MG63 (cell line): ENCODE data around the gene PMS2. TPM values are rescaled to one million over a fixed set of nuclear protein-coding genes. Genes with fewer than 3 reads are reported as not detected.
"Not testable (repeated sequence)": the region's sequence is repeated elsewhere in the genome, so short reads cannot be mapped to it uniquely, and the experiment has no call there.

Experiments
- DNase-seq: peaks from one replicate; pipeline ENCODE4 v3.0.0-alpha.2; 2020
- H3K27me3 ChIP-seq: fragments of 250-450 bp; sonication (Bioruptor Pico); 2 replicates; pipeline ENCODE4 v1.5.1; 2020; ENCODE audit warnings: mild to moderate bottlenecking, moderate library complexity
- H3K36me3 ChIP-seq: fragments of 250-450 bp; sonication (Bioruptor Pico); 2 replicates; pipeline ENCODE4 v1.5.1; 2020; ENCODE audit warnings: mild to moderate bottlenecking, moderate library complexity
- H3K4me3 ChIP-seq: fragments of 250-450 bp; sonication (Bioruptor Pico); 2 replicates; pipeline ENCODE4 v1.5.1; 2020; ENCODE audit warnings: mild to moderate bottlenecking, moderate library complexity
- H3K9me3 ChIP-seq: fragments of 250-450 bp; sonication (Bioruptor Pico); 2 replicates; pipeline ENCODE4 v1.5.1; 2020; ENCODE audit warnings: mild to moderate bottlenecking, moderate library complexity
- total RNA-seq: library from RNA; depleted of rRNA; stranded (reverse); fragments of >200 nt; shearing (Covaris generic); gene quantifications from 2 replicates; pipeline ENCODE4 v1.2.3, GENCODE V29; 2014; ENCODE audit warnings: low replicate concordance; rRNA removed

The PMS2 gene, protein sequence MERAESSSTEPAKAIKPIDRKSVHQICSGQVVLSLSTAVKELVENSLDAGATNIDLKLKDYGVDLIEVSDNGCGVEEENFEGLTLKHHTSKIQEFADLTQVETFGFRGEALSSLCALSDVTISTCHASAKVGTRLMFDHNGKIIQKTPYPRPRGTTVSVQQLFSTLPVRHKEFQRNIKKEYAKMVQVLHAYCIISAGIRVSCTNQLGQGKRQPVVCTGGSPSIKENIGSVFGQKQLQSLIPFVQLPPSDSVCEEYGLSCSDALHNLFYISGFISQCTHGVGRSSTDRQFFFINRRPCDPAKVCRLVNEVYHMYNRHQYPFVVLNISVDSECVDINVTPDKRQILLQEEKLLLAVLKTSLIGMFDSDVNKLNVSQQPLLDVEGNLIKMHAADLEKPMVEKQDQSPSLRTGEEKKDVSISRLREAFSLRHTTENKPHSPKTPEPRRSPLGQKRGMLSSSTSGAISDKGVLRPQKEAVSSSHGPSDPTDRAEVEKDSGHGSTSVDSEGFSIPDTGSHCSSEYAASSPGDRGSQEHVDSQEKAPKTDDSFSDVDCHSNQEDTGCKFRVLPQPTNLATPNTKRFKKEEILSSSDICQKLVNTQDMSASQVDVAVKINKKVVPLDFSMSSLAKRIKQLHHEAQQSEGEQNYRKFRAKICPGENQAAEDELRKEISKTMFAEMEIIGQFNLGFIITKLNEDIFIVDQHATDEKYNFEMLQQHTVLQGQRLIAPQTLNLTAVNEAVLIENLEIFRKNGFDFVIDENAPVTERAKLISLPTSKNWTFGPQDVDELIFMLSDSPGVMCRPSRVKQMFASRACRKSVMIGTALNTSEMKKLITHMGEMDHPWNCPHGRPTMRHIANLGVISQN
- 11.9 and 16.5 TPM in 2 replicates for total RNA-seq

DNA sequence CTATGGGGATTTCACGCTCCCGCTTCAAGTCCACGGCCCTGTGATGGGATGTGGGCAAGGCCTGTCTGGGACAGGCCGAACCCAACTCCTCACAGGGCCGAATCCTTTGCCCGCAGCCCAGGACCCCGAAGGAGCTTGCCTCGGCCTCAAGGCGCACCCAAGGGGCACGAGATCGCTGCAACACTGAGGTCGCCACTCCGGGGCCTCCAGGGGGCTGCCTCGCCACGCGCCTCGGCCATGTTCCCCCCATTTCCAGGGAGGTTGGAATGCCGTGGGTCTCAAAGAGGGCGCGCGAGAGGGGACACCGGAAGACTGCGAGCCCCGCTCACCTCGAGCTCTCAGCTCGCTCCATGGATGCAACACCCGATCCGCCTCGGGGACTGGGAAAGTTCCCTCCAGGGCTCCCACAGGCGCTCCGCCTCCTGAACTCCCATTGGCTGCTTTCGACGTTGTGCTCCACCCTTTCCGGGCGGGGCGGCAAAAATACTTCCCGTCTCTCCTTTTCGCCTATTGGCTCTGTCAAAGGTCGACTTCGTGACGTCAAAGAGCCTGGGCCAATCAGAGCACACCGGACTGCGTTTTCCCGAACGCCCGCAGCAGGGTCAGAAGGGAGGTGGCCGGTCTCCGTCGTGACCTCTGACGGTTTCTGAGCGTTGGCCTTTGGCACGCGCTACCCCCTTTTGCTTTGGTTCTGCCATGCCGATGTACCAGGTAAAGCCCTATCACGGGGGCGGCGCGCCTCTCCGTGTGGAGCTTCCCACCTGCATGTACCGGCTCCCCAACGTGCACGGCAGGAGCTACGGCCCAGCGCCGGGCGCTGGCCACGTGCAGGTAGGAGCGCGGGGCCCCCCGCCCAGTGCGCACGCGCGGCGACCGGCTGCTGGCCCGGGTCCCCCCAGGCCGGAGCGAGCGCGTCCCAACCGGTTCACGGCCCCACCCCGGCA, at the start of gene PMS2, which contains the start of gene AIMP2:
Gene PMS2 (minus strand): TSS at position 382 of the 944 bp plus-strand sequence. CDS start 30 bp downstream, at position 352.
Gene AIMP2 (plus strand): TSS at position 605 of the 944 bp plus-strand sequence. CDS start 92 bp downstream, at position 697.
- peak within 1 kb of the TSS; percentile 79 for H3K4me3 ChIP-seq
- peak; percentile 99 for DNase-seq
- no peaks in the 10 kb centered on the region for H3K27me3 ChIP-seq
- no peaks in the 10 kb centered on the region for H3K9me3 ChIP-seq
- H3K36me3 ChIP-seq: peaks cover 27% of the 10 kb centered on the region

DNA sequence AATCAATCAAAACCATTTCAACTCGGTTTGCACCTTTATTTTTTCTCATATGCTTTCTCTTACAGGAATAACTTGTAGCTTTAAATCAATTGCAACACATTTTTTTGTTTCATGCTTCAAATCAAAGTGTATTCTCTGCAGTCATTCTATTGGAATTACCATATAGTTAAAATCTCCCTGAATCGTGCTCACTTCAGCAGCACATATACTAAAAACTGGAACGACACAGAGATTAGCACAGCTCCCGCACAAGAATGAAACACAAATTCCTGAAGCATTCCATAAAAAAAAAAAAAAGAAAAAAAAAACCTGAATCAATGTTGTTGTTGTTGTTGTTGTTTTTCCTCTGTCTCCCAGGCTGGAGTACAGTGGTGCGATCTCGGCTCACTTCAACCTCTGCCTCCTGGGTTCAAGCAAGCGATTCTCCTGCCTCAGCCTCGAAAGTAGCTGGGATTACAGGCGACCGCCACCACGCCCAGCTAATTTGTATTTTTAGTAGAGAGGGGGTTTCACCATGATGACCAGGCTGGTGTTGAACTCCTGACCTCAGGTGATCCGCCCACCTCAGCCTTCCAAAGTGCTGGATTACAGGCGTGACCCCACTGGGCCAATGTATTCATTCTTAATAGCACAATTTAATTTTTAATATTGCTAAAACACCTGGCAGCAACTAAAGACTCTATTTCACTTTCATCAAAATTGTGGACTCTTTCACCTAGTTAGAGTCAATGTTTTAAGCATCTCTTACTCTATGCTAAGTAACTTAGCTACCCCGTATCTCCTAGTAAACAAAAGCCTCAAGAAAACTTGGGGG, 48.7 kb upstream of the PMS2 start:
- H3K9me3 ChIP-seq: no peaks in the 10 kb centered on the region
- H3K36me3 ChIP-seq: peaks cover 15% of the 10 kb centered on the region
- H3K27me3 ChIP-seq: no peaks in the 10 kb centered on the region
- H3K4me3 ChIP-seq: peak overlapping the region; percentile 88
- peak; percentile 2 for DNase-seq

DNA sequence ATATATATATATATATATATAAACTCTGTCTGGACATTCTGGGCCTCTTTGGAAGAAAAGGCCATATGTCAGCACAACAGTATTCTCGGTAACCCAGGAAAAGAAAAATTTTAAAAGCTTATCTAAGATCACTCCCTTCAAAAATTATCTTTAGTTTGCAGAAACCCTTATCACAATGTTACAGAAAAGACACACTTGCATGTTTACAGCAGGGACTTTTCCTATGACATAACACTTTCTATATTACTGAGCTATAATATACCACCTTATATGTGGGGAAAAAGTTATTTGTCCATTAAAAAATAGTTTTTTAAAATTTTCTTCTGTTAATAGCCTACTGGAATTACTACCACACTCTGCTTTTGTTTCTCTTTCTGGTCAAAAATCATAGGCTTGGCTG, 47.8 kb upstream of the PMS2 start:
- Histone ChIP-seq H3K27me3 (no peaks in the 10 kb centered on the region), H3K9me3 (no peaks in the 10 kb centered on the region), H3K36me3 (peaks cover 20% of the 10 kb centered on the region), H3K4me3 (no peak overlapping the region)
- DNase-seq: no peak

DNA sequence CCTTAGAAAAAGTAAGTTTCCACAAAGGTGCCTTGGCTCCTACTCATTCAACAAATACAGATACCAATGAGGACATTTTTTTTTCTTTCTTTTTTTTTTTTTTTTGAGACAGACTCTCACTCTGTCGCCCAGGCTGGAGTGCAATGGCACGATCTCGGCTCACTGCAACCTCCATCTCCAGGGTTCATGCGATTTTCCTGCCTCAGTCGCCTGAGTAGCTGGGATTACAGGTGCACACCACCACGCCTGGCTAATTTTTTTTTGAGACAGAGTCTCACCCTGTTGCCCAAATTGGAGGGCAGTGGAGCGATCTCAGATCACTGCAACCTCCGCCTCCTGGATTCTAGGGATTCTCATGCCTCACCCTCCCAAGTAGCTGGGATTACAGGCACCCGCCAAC, 42.3 kb upstream of the PMS2 start:
- H3K36me3 ChIP-seq: peaks cover 44% of the 10 kb centered on the region
- not testable (repeated sequence) for H3K27me3 ChIP-seq, H3K4me3 ChIP-seq, DNase-seq, H3K9me3 ChIP-seq

DNA sequence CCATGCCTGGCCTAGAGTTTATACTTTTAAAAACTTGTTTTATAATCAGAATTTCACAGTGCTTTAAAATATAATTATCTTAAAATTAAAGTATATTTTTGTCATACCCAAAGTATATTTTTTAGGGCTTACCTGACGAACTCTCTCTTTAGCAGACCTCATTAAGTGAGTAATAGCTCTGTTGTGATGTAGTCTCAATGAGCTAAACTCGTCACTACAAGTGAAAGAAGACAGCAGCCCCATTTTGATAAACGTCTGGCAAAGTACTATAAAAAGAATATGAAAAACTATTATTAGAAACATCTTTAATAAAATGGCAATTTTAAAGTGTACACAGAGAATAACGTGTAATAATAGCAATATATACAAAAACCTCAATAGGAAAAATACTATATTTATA, 40.9 kb upstream of the PMS2 start:
- DNase-seq: no peak
- Histone ChIP-seq H3K9me3 (no peaks in the 10 kb centered on the region), H3K36me3 (peaks cover 52% of the 10 kb centered on the region)

DNA sequence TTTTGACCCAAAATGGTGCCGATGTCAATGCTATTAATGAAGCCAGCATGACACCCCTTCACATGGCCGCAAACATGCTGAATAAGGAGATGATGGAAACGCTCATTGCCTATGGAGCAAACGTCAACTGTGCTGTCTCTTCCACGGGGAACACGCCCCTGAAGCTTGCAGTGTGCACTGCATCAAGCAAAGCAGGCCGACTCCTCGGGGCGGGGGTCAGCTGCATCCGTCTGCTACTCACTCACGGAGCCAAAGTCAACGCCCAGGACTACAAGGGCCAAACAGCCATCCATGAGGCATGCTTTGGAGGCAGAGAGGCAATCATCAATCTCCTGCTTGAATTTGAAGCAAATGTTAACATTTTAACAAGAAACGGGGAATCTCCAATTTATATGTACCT, 26.8 kb upstream of the PMS2 start:
- Histone ChIP-seq H3K27me3 (no peaks in the 10 kb centered on the region), H3K9me3 (no peaks in the 10 kb centered on the region), H3K4me3 (no peak overlapping the region), H3K36me3 (peaks cover 59% of the 10 kb centered on the region)
- DNase-seq: no peak

More for the DNA sequence above, 40.9 kb upstream of the PMS2 start:
- Histone ChIP-seq H3K4me3 (no peak overlapping the region), H3K27me3 (no peaks in the 10 kb centered on the region)

DNA sequence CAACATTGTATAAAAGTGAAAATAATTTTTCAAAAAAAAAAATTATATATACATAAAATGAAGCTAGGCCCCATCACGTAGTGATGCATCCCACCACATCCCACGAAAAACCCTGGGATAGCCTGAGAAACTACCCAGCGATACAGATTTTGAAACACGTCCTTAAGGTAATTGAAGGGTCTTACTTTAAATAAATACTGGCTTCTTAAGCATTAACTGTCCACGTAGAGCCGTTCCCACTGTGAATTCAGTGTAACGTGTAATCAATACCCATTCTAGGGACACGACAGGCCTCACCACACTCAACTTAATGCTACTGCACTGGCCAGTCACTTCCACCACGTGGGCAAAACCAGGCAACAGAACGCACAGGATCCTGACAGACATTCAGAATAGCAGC, 26.3 kb upstream of the PMS2 start:
- H3K36me3 ChIP-seq: peaks cover 54% of the 10 kb centered on the region
- DNase-seq: no peak
- no peaks in the 10 kb centered on the region for H3K9me3 ChIP-seq

DNA sequence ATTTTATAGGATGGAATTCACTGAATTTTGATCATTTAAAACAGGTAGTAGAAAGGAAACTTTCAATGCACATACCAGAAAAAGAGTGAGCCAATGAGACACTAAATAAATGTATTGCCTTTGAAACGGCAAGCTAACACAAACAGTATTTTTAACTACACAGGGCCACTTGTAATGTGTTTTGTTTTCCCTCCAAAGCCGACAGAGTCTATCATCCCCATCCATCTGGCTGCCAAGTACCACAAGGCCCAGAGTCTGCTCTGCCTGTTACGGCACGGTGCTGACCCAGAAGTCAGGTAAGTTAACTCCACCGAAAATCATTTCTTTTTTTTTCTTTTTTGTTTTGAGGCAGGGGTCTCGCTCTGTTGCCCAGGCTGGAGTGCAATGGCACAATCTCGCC, 23.8 kb upstream of the PMS2 start:
- Histone ChIP-seq H3K36me3 (peaks cover 51% of the 10 kb centered on the region), H3K4me3 (no peak overlapping the region)
- DNase-seq: no peak

More for the DNA sequence above, 26.3 kb upstream of the PMS2 start:
- H3K27me3 ChIP-seq: no peaks in the 10 kb centered on the region
- H3K4me3 ChIP-seq: no peak overlapping the region

DNA sequence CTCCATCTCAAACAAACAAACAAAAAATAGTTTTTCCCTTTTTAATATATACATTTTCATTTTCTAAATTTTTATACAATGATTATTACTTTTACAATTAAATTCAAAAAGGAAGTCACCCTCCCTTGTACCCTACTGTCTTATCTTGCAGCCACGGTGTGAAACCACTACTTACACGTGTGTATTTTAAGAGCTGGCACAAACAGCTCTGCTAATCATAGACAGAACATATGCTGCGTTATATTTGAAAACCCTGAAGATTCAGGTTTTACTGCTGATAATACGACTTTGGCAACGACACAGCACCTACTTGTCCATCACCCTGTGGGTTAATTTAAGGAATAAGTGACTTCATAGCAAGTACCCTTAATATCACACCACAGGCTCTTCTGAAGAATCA, 23.3 kb upstream of the PMS2 start:
- no peaks in the 10 kb centered on the region for H3K27me3 ChIP-seq
- peaks cover 51% of the 10 kb centered on the region for H3K36me3 ChIP-seq
- no peak for DNase-seq
- H3K9me3 ChIP-seq: no peaks in the 10 kb centered on the region
- H3K4me3 ChIP-seq: no peak overlapping the region

More for the DNA sequence above, 23.8 kb upstream of the PMS2 start:
- no peaks in the 10 kb centered on the region for H3K9me3 ChIP-seq
- no peaks in the 10 kb centered on the region for H3K27me3 ChIP-seq

DNA sequence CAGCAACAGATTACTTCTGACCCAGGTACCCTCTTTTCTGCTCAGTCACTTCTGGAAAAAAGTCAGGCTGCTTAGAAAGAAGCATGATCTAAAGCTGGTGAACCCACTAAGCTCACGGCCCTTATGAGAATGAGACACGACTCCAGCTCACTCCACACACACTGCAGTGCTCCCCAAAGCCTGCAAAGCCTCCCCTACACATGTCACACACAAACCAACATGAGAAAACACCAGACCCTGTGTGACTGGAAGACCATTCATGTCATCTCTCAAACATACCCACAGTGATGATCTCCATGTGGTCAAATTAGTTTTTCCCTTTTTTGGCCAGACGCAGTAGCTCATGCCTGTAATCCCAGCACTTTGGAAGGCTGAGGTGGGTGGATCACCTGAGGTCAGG, 22.7 kb upstream of the PMS2 start:
- no peaks in the 10 kb centered on the region for H3K9me3 ChIP-seq
- no peak overlapping the region for H3K4me3 ChIP-seq
- peaks cover 48% of the 10 kb centered on the region for H3K36me3 ChIP-seq
- H3K27me3 ChIP-seq: no peaks in the 10 kb centered on the region
- no peak for DNase-seq

DNA sequence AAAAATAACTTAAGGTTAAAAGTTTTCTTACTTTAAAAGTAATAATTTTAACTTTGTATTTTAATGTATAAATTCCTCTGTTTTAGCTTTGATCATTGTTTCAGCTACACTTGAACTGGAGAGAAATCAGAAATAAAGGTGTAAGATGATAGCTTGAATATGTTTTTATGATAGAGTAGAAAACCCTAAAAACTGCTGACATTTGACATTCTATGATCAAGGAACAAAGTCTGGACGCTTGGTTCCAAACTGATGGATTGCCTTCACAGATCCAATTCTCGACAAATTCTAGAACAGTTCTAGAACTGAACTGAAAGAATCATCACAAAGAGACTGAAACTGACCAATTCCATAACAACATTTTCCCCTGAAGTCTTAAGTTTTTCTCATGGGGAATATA, 22.1 kb upstream of the PMS2 start, which contains the start of gene ANKRD61:
Gene ANKRD61 (plus strand): TSS at position 389 of the 400 bp plus-strand sequence. CDS start 0 bp downstream, at position 389.
- Histone ChIP-seq H3K9me3 (no peaks in the 10 kb centered on the region), H3K36me3 (peaks cover 48% of the 10 kb centered on the region), H3K4me3 (no peak within 1 kb of the TSS), H3K27me3 (no peaks in the 10 kb centered on the region)
- DNase-seq: no peak

DNA sequence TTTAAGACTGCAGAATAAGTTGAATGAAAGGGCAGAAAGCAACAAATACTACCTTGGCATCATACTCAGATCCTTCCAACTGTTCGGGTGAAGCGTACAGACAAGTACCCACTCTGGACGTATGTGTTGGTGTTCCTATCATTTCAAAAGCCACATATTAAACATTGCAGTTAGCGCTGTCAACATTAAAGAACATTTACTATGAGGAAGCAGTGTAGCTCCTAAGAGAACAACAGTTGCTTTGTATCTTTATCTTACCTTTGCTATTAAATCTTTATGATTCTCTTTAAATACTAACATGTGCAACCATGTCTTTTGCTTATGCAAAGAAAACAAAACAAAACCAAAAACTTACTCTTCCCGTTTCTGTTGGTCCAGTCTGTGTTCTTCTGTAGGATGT, 19.7 kb upstream of the PMS2 start:
- Histone ChIP-seq H3K27me3 (no peaks in the 10 kb centered on the region), H3K4me3 (no peak overlapping the region), H3K36me3 (peaks cover 47% of the 10 kb centered on the region), H3K9me3 (no peaks in the 10 kb centered on the region)
- DNase-seq: no peak

DNA sequence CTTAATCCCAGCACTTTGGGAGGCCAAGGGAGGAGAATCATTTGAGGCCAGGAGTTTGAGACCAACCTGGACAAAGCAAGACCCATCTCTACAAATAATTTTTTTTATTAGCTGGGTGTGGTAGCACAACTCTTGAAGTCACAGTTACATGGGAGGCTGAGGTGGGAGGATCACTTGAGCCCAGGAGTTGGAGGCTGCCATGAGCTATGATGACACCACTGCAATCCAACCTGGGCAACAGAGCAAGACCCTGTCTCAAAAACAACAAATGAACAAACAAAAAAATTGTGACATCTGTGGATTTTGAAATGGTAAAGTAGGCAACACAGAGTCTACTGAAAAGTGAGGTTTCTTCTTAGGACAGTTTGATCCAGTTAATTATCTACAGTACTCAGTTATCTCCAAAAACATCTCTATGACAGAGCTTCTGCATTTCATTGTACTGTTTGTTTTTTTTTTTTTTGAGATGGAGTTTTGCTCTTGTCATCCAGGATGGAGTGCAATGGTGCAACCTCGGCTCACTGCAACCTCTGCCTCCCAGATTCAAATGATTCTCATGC, 19.0 kb upstream of the PMS2 start:
- Histone ChIP-seq H3K4me3 (no peak overlapping the region), H3K27me3 (no peaks in the 10 kb centered on the region), H3K36me3 (peaks cover 52% of the 10 kb centered on the region), H3K9me3 (no peaks in the 10 kb centered on the region)
- DNase-seq: no peak

DNA sequence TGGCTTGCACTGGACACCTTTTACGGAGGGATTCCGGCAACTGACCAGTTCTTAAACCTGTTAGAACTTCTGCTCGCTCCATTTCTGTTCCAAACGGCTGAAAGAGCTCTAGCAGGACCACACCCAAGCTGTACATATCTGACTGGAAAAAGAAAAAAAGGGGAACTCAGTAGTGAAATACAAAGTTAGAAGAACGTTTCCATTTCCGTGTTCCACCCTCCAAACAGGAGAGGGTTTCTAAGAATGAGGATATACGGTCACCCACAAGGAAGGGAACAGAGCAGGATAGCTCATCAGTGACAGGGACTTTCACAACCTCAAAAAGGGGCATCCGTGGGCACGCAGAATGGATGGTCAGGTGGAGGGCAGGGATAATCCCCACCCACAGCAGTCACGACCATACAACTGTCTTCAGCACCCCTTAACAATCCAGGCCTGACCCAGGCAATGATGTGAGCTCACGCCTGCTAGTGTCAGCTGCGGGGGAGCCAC, 18.0 kb upstream of the PMS2 start:
- DNase-seq: no peak
- H3K4me3 ChIP-seq: no peak overlapping the region
- no peaks in the 10 kb centered on the region for H3K9me3 ChIP-seq
- H3K27me3 ChIP-seq: no peaks in the 10 kb centered on the region
- peaks cover 58% of the 10 kb centered on the region for H3K36me3 ChIP-seq
